HCEC 1CT (cell line): ENCODE data around the gene SERPINA9.

Source experiments
- DNase-seq: peaks from one replicate; pipeline ENCODE4 v3.0.0-alpha.2; 2017

The SERPINA9 gene

DNA sequence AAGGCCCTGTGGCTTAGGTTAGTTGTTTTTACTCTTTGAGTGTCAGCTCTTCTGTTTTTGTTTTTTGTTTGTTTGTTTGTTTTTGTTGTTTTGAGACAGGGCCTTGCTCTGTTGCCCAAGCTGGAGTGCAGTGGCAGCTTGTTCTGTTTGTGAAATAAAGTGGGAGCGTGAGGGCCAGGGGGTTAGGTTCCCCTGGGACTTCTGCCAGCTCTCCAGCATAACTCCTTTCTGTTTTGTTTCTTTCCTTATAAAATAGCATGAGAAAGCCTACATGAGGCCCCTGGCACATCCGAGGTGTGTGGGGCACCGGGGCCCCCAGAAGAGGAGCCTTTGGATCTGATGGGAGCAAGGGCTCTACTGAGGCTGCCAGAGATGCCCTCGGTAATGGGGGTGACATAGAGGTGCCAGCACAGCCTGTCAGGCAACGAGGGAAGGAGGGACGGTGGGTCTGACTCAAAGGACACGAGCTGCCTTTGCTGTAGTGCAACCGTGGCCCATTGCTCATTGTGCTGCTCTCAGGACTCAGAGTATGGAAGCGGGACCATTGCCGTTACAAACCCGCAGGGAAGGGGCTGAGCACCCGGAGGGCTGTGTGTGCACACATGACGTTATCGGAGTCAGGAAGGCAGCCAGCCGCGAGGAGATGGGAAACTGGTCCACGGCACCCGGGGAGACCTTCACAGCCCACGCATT lies 14.3 kb downstream of the SERPINA9 start:
- DNase-seq: no peak

- no peak for DNase-seq
Measured at GRCh38 chr14:94460631-94461416, 15.2 kb downstream of the SERPINA9 start.

DNA sequence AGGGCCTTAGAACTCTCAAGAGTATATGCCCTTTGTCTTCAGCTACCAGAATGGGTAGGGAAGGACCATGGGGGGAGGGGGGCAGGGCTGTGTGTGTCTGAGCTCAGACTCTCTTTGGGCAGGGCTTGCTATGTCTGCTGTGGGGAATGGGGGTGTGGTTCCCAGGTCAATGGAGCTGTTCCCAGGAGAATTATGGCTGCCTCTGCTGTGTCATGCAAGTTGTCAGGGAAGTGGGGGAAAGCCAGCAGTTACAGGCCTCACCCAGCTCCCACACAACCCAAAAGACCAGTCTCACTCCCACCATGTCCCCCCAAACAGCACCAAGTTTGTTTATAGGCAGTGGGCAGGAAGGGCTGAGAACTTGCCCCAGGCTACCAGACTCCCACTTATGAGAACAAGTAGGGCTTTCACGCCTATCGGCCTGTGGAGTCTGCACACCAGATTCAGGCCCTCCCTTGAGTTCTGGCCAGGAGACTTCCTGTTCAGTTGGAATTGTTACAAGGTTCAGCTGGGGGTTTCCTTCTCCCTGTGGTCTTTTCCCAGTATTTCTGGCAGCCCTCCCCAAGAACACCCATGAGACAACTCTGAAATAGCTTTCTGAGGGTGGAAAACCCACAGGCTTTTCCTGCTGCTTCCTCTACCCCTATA lies 17.3 kb downstream of the SERPINA9 start:
- DNase-seq: no peak

DNA sequence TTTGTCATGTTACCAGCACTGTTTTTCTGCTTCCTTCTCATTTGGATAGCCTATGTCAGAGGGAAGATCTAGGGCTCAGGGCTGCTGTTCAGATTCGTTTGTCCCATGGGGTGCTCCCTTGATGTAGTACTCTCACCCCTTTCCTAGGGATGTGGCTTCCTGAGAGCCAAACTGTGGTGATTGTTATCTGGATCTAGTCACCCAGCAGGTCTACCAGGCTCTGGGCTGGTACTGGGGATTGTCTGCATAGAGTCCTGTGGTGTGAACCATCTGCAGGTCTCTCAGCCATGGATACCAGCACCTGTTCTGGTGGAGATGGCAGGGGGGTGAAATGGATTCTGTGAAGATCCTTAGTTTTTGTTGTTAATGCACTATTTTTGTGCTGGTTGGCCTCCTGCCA lies 17.9 kb downstream of the SERPINA9 start:
- DNase-seq: no peak

GRCh38 chr14:94455928-94456327 lies 20.1 kb downstream of the SERPINA9 start:
- no peak for DNase-seq

DNA sequence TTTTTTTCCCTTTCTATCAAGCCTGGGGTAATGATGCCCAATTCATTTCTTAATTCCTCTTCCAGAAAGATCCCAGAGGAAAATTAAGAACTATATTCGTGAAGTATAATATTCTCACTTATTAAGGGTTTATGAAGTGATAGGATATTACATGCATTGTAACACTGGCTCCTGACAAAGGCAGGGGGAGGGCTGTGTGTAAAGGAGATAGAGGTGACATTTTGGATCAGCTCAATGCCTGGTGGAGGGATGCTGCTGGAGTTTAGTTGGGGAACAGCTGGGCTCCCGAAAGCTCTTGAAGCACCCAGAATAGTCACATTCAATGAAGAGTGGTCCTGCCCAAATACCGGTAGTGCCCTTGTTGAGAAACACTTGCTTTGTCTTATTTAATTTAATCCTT lies 24.2 kb downstream of the SERPINA9 start:
- DNase-seq: no peak

DNA sequence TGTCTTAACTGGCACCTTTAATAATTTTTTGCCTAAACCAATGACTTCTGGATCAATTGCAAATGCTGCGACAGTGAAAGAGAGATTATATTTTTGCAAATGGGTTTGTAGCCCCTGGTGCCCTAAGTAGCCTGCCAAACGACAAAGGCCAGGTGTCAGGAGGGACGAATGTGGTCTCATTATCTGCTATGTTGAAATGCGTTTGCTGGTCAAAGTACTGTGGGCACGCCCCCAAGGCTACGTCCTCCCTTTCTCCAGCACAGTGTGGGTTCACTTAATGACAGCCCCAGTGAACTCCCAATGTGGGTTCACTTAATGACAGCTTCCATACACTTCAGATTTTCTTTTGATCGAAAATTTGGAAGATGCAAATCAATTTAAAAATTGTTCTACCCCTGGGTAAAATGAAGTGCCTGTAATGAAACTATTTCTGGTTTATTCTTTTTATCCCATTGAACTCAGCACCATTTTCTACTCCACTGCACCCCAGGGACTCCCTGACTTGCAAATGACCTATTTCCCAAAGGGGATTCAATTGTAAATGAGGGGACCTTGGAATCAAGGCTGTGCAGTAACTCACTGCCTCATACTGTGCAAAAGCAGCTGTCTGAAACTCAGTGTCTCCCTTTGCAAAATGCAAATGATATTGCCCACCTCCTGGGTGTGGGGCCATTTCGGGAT lies 24.8 kb downstream of the SERPINA9 start:
- no peak for DNase-seq

DNA sequence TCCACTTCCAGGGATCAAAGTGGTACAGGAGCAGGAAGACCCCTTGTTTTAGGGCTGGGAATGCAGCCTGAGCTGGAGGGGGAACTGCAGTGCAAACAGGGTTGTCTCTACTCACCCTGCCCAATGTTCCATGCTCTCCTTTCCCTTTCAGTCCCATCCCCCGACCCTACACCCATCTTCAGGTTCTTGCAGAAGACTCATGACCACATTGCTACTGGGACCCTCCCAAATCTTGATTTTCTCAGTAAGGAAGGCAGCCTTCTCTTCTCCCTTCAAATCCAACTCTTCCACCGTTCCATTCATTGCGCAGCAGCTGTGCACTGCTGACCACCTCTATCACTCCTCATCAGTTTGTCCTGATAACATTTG lies 25.3 kb downstream of the SERPINA9 start:
- DNase-seq: no peak

- DNase-seq: no peak
Measured at GRCh38 chr14:94449930-94450329, 26.1 kb downstream of the SERPINA9 start.

DNA sequence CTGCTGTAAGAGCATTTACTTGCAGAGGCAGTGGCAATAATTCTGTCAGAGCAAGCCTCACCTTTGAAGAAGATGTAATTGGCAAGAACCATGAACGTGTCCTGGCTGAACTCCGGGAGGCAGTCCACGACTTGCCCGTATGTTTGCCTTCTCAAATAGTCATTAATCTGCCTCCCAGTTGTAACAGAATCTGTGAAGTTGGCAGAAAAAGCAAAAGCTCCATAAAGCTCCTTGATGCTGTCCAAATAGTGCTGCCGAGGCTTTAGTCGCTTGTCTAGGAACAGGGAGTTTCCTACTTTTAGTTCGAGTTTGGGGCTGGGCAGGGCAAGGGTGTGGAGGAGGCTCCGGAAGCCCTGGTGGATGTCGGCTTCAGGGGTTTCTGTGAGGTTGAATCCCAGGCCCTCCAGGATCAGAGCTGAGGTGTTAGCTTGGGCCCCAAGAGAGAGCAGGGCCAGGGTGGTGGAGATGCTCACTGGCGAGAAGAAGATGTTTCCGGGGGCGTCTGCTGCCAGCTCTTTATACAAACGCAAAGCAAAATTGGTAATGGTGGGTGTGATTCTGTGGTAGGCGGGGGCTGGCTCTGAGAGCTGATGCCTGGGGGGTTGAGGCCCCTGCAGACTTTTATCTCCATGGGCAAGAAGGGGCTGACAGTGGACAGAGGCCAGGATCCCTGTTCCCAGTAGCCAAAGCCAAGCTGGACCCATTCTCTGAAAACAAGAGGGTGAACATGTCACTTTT lies 27.8 kb downstream of the SERPINA9 start:
- DNase-seq: no peak

GRCh38 chr14:94447206-94447605 lies 28.8 kb downstream of the SERPINA9 start:
- DNase-seq: no peak

- DNase-seq: no peak
Measured at GRCh38 chr14:94446126-94446525, 29.9 kb downstream of the SERPINA9 start.

- DNase-seq: no peak
Measured at GRCh38 chr14:94445003-94445402, 31.0 kb downstream of the SERPINA9 start.

GRCh38 chr14:94441531-94442205 lies 34.3 kb downstream of the SERPINA9 start:
- DNase-seq: no peak

GRCh38 chr14:94441130-94441529 lies 34.9 kb downstream of the SERPINA9 start:
- DNase-seq: no peak

- DNase-seq: no peak
Measured at GRCh38 chr14:94439453-94440057, 36.4 kb downstream of the SERPINA9 start.

- no peak for DNase-seq
Measured at GRCh38 chr14:94428610-94429009, 47.4 kb downstream of the SERPINA9 start.

DNA sequence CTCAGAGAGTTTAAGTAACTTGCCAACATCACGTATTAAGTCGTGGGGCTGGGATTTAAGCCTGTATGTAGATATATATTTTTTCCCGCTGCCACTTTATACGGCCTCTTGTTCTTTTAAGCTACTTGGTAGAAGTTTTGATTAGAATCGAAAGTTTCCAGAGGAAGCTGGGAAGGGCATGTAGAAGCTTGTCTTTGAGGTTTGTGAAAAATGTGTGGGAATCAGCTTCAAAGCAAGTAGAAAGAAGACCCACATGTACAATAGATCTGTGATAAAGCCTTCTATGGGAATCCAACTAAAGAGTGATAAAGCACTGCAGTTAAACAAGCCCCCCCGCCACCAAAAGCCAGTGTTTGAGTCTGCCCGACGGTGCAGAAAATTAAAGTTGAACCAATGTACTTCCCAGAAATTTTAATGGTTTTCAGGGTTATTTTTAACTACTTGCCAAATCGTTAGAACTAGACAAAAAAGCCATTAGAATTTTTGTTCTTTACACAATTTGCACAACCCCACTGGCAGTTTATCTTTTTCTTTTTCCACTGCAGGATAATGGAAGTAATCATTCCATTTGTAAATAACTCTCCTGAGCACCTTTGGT lies 48.9 kb downstream of the SERPINA9 start:
- DNase-seq: no peak

GRCh38 chr14:94426526-94426925 lies 49.5 kb downstream of the SERPINA9 start:
- no peak for DNase-seq

DNA sequence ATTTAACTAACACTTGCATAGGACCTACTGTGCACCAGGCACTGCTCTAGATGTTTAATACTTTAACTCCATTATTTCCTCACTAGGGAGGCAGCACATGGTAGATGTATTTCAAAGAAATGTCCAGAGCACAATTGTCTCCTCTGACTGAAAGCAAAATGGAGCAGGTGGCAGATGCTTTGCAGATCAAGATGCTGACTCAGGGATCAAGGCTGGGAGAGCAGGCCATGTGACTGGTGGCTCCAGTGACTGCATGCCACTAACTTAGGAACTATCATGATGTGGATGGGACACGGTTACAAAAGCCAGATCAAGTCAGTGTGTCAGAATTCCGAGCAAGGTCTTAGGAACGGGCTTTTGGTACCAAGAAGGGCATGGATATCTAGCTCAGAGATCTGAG lies 51.6 kb downstream of the SERPINA9 start:
- DNase-seq: no peak

DNA sequence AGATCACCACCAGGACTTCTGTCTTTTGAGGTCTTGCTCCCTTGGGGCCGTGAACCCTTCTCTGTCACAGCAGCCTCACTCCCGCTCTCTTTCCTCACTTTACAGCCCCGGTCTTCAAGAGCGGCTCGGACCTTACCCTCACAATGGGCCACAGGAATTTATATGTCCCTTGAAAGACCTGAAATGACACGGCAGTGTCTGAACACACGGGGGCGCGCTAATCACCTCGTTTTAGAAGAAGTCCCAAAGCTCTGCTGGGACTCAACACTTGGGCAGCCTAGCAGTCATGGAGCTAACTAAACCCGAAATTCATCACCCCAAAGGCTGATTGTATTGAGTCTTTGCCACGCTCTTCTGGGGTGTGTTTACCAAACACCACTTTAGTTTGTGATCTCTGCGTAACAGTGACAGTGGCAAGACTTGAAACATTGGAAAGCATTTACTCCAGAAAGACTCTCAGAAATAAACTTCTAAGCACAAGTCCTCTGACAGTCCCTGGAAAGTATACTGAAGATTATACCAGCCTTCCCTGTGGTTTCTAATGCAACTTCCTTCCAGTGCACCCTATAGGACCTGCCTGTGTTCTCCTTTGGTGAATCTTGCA lies 52.4 kb downstream of the SERPINA9 start:
- peak; percentile 32 for DNase-seq
